Iris pigment epithelial cell (primary cell): Measurements from ENCODE around the gene NLGN1.

Source experiments
- DNase-seq: peaks from one replicate; pipeline ENCODE4 v3.0.0-alpha.2; 2011; ENCODE audit warnings: low read depth

NLGN1 gene

GRCh38 chr3:173709026-173709425 lies 311.5 kb downstream of the NLGN1 start:
- peak; percentile 24 for DNase-seq

GRCh38 chr3:173711619-173712018 lies 314.1 kb downstream of the NLGN1 start:
- DNase-seq = no peak

- DNase-seq = no peak
Observed at GRCh38 chr3:173719585-173719984, 322.0 kb downstream of the NLGN1 start.

- DNase-seq = no peak
Observed at GRCh38 chr3:173725507-173725906, 328.0 kb downstream of the NLGN1 start.

GRCh38 chr3:173730391-173730790 lies 332.8 kb downstream of the NLGN1 start:
- DNase-seq = peak; percentile 43

- no peak for DNase-seq
Observed at GRCh38 chr3:173732237-173732636, 334.7 kb downstream of the NLGN1 start.

GRCh38 chr3:173733029-173733652 lies 335.6 kb downstream of the NLGN1 start:
- peak; percentile 63 for DNase-seq

GRCh38 chr3:173734473-173734872 lies 336.9 kb downstream of the NLGN1 start:
- DNase-seq = no peak

GRCh38 chr3:173734895-173735294 lies 337.4 kb downstream of the NLGN1 start:
- DNase-seq = no peak

- no peak for DNase-seq
Observed at GRCh38 chr3:173735841-173736240, 338.3 kb downstream of the NLGN1 start.

GRCh38 chr3:173737167-173737808 lies 339.7 kb downstream of the NLGN1 start:
- DNase-seq = peak; percentile 47

- peak; percentile 49 for DNase-seq
Observed at GRCh38 chr3:173739726-173740125, 342.2 kb downstream of the NLGN1 start.

- no peak for DNase-seq
Observed at GRCh38 chr3:173742491-173742890, 344.9 kb downstream of the NLGN1 start.

- DNase-seq = peak; percentile 56
Observed at GRCh38 chr3:173743111-173743510, 345.6 kb downstream of the NLGN1 start.

GRCh38 chr3:173743516-173743915 lies 346.0 kb downstream of the NLGN1 start:
- DNase-seq = peak; percentile 24

GRCh38 chr3:173744479-173744878 lies 346.9 kb downstream of the NLGN1 start:
- DNase-seq = no peak

GRCh38 chr3:173744895-173745294 lies 347.4 kb downstream of the NLGN1 start:
- no peak for DNase-seq

GRCh38 chr3:173745952-173746682 lies 348.6 kb downstream of the NLGN1 start:
- DNase-seq = peak; percentile 79

- DNase-seq = peak; percentile 46
Observed at GRCh38 chr3:173747427-173747826, 349.9 kb downstream of the NLGN1 start.

GRCh38 chr3:173748105-173748504 lies 350.6 kb downstream of the NLGN1 start:
- DNase-seq = peak; percentile 31

- DNase-seq = peak; percentile 45
Observed at GRCh38 chr3:173750095-173750494, 352.6 kb downstream of the NLGN1 start.

- no peak for DNase-seq
Observed at GRCh38 chr3:173750591-173750990, 353.0 kb downstream of the NLGN1 start.

- DNase-seq = no peak
Observed at GRCh38 chr3:173753593-173753992, 356.0 kb downstream of the NLGN1 start.
